ENCODE data around the gene SGMS1. TPM values are rescaled to one million over a fixed set of nuclear protein-coding genes. Genes with fewer than 3 reads are reported as not detected.
"Not testable (repeated sequence)": the region's sequence is repeated elsewhere in the genome, so short reads cannot be mapped to it uniquely, and the experiment has no call there.

The SGMS1 gene
- total RNA-seq, 4 donors from 2014 or later, result 80.8 to 98.9 (median 90.7) TPM

DNA sequence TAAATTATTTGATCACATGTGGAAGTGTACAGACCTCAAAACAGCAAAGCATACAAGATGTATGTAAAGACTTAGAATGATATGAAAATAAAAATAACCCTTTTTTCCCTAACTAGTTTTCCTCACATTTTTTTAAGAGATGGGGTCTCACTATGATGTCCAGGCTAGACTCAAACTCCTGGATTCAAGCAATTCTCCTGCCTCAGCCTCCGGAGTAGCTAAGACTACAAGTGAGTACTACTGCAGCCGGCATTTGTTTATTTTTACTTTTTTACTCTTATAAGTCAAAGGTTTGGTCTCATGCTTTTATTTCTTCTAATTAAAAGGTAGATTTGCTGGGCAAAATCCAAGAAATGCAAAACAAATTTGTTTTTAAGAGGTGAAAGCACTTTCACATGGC, 248.0 kb downstream of the SGMS1 start:
- H3K9me3 ChIP-seq, result no peaks in the 10 kb centered on the region
- H3K36me3 ChIP-seq, result no peaks in the 10 kb centered on the region
- no peak overlapping the region for H3K27ac ChIP-seq
- H3K4me3 ChIP-seq (replicated peaks in 1 of 3), result no peak overlapping the region
- no peak for DNase-seq
- TF ChIP-seq POLR2A (IDR thresholded peaks at IDR 0.05), result no peak
- TF ChIP-seq, protein P1, sequence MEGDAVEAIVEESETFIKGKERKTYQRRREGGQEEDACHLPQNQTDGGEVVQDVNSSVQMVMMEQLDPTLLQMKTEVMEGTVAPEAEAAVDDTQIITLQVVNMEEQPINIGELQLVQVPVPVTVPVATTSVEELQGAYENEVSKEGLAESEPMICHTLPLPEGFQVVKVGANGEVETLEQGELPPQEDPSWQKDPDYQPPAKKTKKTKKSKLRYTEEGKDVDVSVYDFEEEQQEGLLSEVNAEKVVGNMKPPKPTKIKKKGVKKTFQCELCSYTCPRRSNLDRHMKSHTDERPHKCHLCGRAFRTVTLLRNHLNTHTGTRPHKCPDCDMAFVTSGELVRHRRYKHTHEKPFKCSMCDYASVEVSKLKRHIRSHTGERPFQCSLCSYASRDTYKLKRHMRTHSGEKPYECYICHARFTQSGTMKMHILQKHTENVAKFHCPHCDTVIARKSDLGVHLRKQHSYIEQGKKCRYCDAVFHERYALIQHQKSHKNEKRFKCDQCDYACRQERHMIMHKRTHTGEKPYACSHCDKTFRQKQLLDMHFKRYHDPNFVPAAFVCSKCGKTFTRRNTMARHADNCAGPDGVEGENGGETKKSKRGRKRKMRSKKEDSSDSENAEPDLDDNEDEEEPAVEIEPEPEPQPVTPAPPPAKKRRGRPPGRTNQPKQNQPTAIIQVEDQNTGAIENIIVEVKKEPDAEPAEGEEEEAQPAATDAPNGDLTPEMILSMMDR (IDR thresholded peaks at IDR 0.05), result no peak
- peaks cover 51 to 61% of the 10 kb centered on the region in 2 donors for H3K4me1 ChIP-seq
- intact Hi-C loops (cut with DNase I), result no loop called here
- no peaks in the 10 kb centered on the region for H3K27me3 ChIP-seq
- WGBS, 2 donors, result 95 to 97% methylated on average over 2 of the region's 2 CpGs

- no peak overlapping the region for H3K27ac ChIP-seq
- no peaks in the 10 kb centered on the region for H3K36me3 ChIP-seq
- H3K4me1 ChIP-seq, result peaks cover 47 to 56% of the 10 kb centered on the region in 2 donors
- DNase-seq, result peak; percentile 20 to 31
- no peak overlapping the region for H3K4me3 ChIP-seq (replicated peaks in 1 of 3)
- no peaks in the 10 kb centered on the region for H3K9me3 ChIP-seq
- intact Hi-C loops (cut with DNase I), result no loop called here
- TF ChIP-seq, protein P1 (IDR thresholded peaks at IDR 0.05), result no peak
- TF ChIP-seq POLR2A (IDR thresholded peaks at IDR 0.05), result no peak
- H3K27me3 ChIP-seq, result no peaks in the 10 kb centered on the region
These were observed 248.7 kb downstream of the SGMS1 start for GRCh38 chr10:50375051-50375452.

DNA sequence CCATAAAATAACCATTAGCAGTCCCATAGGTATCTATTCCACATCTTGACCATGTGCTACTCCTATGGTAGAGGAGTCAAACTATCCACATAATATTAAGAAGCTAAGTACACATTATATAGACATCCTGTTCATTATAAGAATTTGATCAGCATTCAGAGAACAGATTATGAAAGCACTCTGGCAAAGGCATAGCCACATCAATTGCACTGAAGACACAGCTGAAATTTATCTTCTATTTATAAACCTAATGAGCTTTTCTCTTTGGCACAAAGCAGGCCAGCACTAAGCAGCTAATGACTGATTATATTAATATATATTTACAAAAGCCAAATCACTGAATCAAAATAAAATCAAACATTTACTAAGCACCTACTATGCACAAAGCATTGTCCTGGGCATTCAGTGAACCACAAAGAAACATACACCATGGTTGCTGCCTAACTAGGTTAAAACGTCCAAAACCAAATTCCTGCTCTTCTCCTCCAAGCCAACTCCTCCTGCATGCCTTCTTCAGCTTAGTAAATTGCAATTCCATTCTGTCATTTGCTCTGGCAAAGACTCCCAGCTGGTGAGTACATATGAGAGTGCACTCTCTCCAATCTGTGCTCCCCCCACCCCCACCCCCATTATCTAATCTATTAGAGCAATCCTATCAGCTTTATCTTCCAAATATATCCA, 249.8 kb downstream of the SGMS1 start:
- intact Hi-C loops (cut with DNase I), result loop anchor here (5.0 kb wide), 1 partner anchor 253 kb away; no protein-coding TSS in a partner anchor
- H3K4me3 ChIP-seq (replicated peaks in 1 of 3), result no peak overlapping the region
- WGBS, 2 donors, result 19 to 25% methylated on average over 1 of the region's 1 CpG
- H3K4me1 ChIP-seq, result peaks cover 36 to 45% of the 10 kb centered on the region in 2 donors
- H3K27me3 ChIP-seq, result no peaks in the 10 kb centered on the region
- H3K9me3 ChIP-seq, result no peaks in the 10 kb centered on the region
- DNase-seq, result no peak
- TF ChIP-seq, protein P1 (IDR thresholded peaks at IDR 0.05), result no peak
- TF ChIP-seq POLR2A (IDR thresholded peaks at IDR 0.05), result no peak
- H3K27ac ChIP-seq, result no peak overlapping the region
- no peaks in the 10 kb centered on the region for H3K36me3 ChIP-seq

- H3K27ac ChIP-seq, result no peak overlapping the region
- peaks cover 10 to 12% of the 10 kb centered on the region in 2 donors for H3K4me1 ChIP-seq
- no peak for DNase-seq
- 96 to 98% methylated on average over 1 of the region's 1 CpG for WGBS, 2 donors
- no peaks in the 10 kb centered on the region for H3K27me3 ChIP-seq
- TF ChIP-seq, protein P1 (IDR thresholded peaks at IDR 0.05), result no peak
- TF ChIP-seq POLR2A (IDR thresholded peaks at IDR 0.05), result no peak
- no peaks in the 10 kb centered on the region for H3K9me3 ChIP-seq
- no peaks in the 10 kb centered on the region for H3K36me3 ChIP-seq
- intact Hi-C loops (cut with DNase I), result loop anchor here (5.0 kb wide), 1 partner anchor 257 kb away; no protein-coding TSS in a partner anchor
- no peak overlapping the region for H3K4me3 ChIP-seq (replicated peaks in 1 of 3)
These were observed 253.8 kb downstream of the SGMS1 start for GRCh38 chr10:50369931-50370330.

- H3K27me3 ChIP-seq, result no peaks in the 10 kb centered on the region
- H3K27ac ChIP-seq, result no peak overlapping the region
- DNase-seq, result peak; percentile 20 to 25
- H3K4me1 ChIP-seq, result no peaks in the 10 kb centered on the region
- intact Hi-C loops (cut with DNase I), result no loop called here
- no peaks in the 10 kb centered on the region for H3K9me3 ChIP-seq
- 96 to 100% methylated on average over 1 of the region's 1 CpG for WGBS, 2 donors
- no peaks in the 10 kb centered on the region for H3K36me3 ChIP-seq
- no peak overlapping the region for H3K4me3 ChIP-seq (replicated peaks in 1 of 3)
- TF ChIP-seq, protein P1 (IDR thresholded peaks at IDR 0.05), result peak in 5 of 6 experiments; percentile 15 to 32 (median 21)
- TF ChIP-seq POLR2A (IDR thresholded peaks at IDR 0.05), result no peak
These were observed 256.0 kb downstream of the SGMS1 start for GRCh38 chr10:50367732-50368131.

DNA sequence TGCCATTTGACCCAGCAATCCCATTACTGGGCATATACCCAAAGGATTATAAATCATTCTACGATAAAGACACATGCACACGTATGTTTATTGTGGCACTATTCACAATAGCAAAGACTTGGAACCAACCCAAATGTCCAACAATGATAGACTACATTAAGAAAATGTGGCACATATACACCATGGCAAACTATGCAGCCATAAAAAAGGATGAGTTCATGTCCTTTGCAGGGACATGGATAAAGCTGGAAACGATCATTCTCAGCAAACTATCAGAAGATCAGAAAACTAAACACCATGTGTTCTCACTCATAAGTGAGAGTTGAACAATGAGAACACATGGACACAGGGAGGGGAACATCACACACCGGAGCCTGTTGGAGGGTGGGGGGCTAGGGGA, 257.3 kb downstream of the SGMS1 start:
- DNase-seq; H3K4me1 ChIP-seq; intact Hi-C loops (cut with DNase I); H3K9me3 ChIP-seq; H3K27ac ChIP-seq; H3K4me3 ChIP-seq (replicated peaks in 1 of 3); H3K36me3 ChIP-seq; H3K27me3 ChIP-seq: not testable (repeated sequence)
- 80 to 95% methylated on average over 4 of the region's 4 CpGs for WGBS, 2 donors

GRCh38 chr10:50364730-50365129, 259.0 kb downstream of the SGMS1 start:
- H3K4me3 ChIP-seq (replicated peaks in 1 of 3); H3K27ac ChIP-seq; intact Hi-C loops (cut with DNase I); DNase-seq; H3K27me3 ChIP-seq; H3K4me1 ChIP-seq; H3K36me3 ChIP-seq; H3K9me3 ChIP-seq: not testable (repeated sequence)
- WGBS, 2 donors, result 82 to 93% methylated on average over 3 of the region's 3 CpGs
